Measurements from ENCODE around the gene MRC1.

MRC1 gene

GRCh38 chr10:17910125-17910789 lies 101.1 kb downstream of the MRC1 start:
- peak; percentile 77 for TF ChIP-seq CTCF (conservative IDR thresholded peaks at IDR 0.05; ENCODE audit: low read depth, low read length)
- no peak overlapping the region for H3K4me3 ChIP-seq (ENCODE audit: low read depth, low read length)
- DNase-seq (ENCODE audit: low read depth) = peak; percentile 80

GRCh38 chr10:17912754-17913153 lies 103.6 kb downstream of the MRC1 start:
- peak; percentile 15 for DNase-seq (ENCODE audit: low read depth)
- H3K4me3 ChIP-seq (ENCODE audit: low read depth, low read length) = no peak overlapping the region
- TF ChIP-seq CTCF (conservative IDR thresholded peaks at IDR 0.05; ENCODE audit: low read depth, low read length) = no peak

GRCh38 chr10:17913604-17914003 lies 104.5 kb downstream of the MRC1 start:
- TF ChIP-seq CTCF (conservative IDR thresholded peaks at IDR 0.05; ENCODE audit: low read depth, low read length) = no peak
- H3K4me3 ChIP-seq (ENCODE audit: low read depth, low read length) = no peak overlapping the region
- no peak for DNase-seq (ENCODE audit: low read depth)

GRCh38 chr10:17914169-17915045 lies 105.3 kb downstream of the MRC1 start:
- no peak for TF ChIP-seq CTCF (conservative IDR thresholded peaks at IDR 0.05; ENCODE audit: low read depth, low read length)
- H3K4me3 ChIP-seq (ENCODE audit: low read depth, low read length) = no peak overlapping the region
- DNase-seq (ENCODE audit: low read depth) = no peak

GRCh38 chr10:17915181-17915580 lies 106.0 kb downstream of the MRC1 start:
- TF ChIP-seq CTCF (conservative IDR thresholded peaks at IDR 0.05; ENCODE audit: low read depth, low read length) = no peak
- no peak for DNase-seq (ENCODE audit: low read depth)
- no peak overlapping the region for H3K4me3 ChIP-seq (ENCODE audit: low read depth, low read length)

- H3K4me3 ChIP-seq (ENCODE audit: low read depth, low read length) = no peak overlapping the region
- no peak for DNase-seq (ENCODE audit: low read depth)
- TF ChIP-seq CTCF (conservative IDR thresholded peaks at IDR 0.05; ENCODE audit: low read depth, low read length) = no peak
Observed at GRCh38 chr10:17918187-17918903, 109.2 kb downstream of the MRC1 start.

Measured in choroid plexus epithelial cell (primary cell).